Esophagus squamous epithelium (tissue), 4 donors: ENCODE results near the gene ALKBH1.

ENCODE experiments used
- CTCF ChIP-seq, 6 experiments: fragments of 450-650 bp in 4 of 6; fragments of 200-600 bp in 2 of 6; sonication (generic) in 2 of 6; IDR thresholded peaks; one replicate each; pipeline ENCODE4 v1.5.1; 2016 to 2019; ENCODE audit warnings: antibody characterized with exemption in 6 of 6, mild to moderate bottlenecking in 4 of 6, moderate library complexity in 4 of 6
- POLR2A ChIP-seq, 4 donors: fragments of 450-650 bp; IDR thresholded peaks; one replicate each; pipeline ENCODE4 v1.6.1; 2017; ENCODE audit warnings: antibody characterized with exemption in 4 of 4, mild to moderate bottlenecking in 4 of 4, moderate library complexity in 3 of 4

- TF ChIP-seq CTCF (IDR thresholded peaks at IDR 0.05) (no peak), POLR2A (IDR thresholded peaks at IDR 0.05) (no peak)
Observed at GRCh38 chr14:77710364-77710763, 2.5 kb upstream of the ALKBH1 start.
